Psoas muscle (tissue), 8 donors: ENCODE results near the gene ABCA3. TPM values are rescaled to one million over a fixed set of nuclear protein-coding genes. Genes with fewer than 3 reads are reported as not detected.
A peak's percentile ranks its signal among the peaks of the same experiment; 100 is the strongest.
"Not testable (repeated sequence)": the region's sequence is repeated elsewhere in the genome, so short reads cannot be mapped to it uniquely, and the experiment has no call there.

Source experiments
- ATAC-seq, 4 donors: fragments of 200-7000 bp; cut with Tn5 transposase; one replicate each; pipeline ENCODE4 v1.9.1; 2020; ENCODE audit warnings: moderate library complexity in 3 of 4, mild to moderate bottlenecking in 2 of 4
- DNase-seq, 2 donors: peaks; one replicate each; pipeline ENCODE4 v3.0.0-alpha.2; 2020
- H3K27ac ChIP-seq: fragments of 200-600 bp; one replicate; pipeline ENCODE4 v1.8.0; 2022
- H3K27me3 ChIP-seq, 3 donors: fragments of 200-600 bp in 1 of 3; one replicate each; pipeline versions ENCODE4 v1.6.1 to v1.8.0; 2013 to 2022; ENCODE audit warnings: low read length in 2 of 3, mild to moderate bottlenecking in 2 of 3, moderate library complexity in 1 of 3; ENCODE audit not compliant: insufficient read depth in 3 of 3
- H3K36me3 ChIP-seq, 2 donors: fragments of 200-600 bp in 1 of 2; one replicate each; pipeline versions ENCODE4 v1.6.1 to v1.8.0; 2013 to 2022; ENCODE audit warnings: low read depth in 1 of 2, mild to moderate bottlenecking in 1 of 2, moderate library complexity in 1 of 2; ENCODE audit not compliant: insufficient read depth in 1 of 2
- H3K4me1 ChIP-seq: fragments of 200-600 bp; one replicate; pipeline ENCODE4 v1.8.0; 2022
- H3K4me3 ChIP-seq: fragments of 200-600 bp; one replicate; pipeline ENCODE4 v1.8.0; 2022; ENCODE audit warnings: mild to moderate bottlenecking
- H3K9me3 ChIP-seq: fragments of 200-600 bp; one replicate; pipeline ENCODE4 v1.8.0; 2022
- CTCF ChIP-seq: fragments of 200-600 bp; IDR thresholded peaks from one replicate; pipeline ENCODE4 v1.8.0; 2022; ENCODE audit warnings: antibody characterized with exemption
- WGBS, 3 donors: extraction: QIAGEN DNeasy Blood & Tissue Kit; methylation state at CpG; one replicate each; pipeline versions ENCODE4 v1.1.6 to v1.1.7; 2013; 5-methylcytosine and 5-hydroxymethylcytosine counted together
- intact Hi-C, 2 donors: fragments of 100-400 bp; cut with DNase I; formaldehyde crosslinking; loops; one replicate each; pipeline versions ENCODE4 v1.11.0 to v1.14.2; 2022
- polyA plus RNA-seq, 3 donors: library from polyadenylated mRNA; stranded (reverse); fragments of 200-250 nt; gene quantifications; one replicate each; pipeline ENCODE4 v1.2.3, GENCODE V29; 2013
- total RNA-seq, 4 donors: library from RNA; stranded (reverse); fragmentation: NEBNext Ultra II Directional in 2 of 4; extraction: Animal tissue kit (Norgen Biotek cat#: 25700) in 2 of 4; gene quantifications; one replicate each; pipeline versions ENCODE4 v1.2.1 to v1.2.4, GENCODE V29; 2021 to 2023
- donor health status: healthy with polysubstance abuse.
- donor health status: DM: no; HTN: no; CAD: no; lungs with moderate emphysema.
- donor health status: Bipolar disorder and iron deficiency.
- donor health status: healthy.
- donor health status: DM: yes; HTN: yes; CAD: no.
- donor health status: DM: no; HTN: no; CAD: no.
- donor health status: DM: no; HTN: no; CAD: no.
- donor health status: DM: yes; HTN: yes; CAD: no.

Gene ABCA3
- total and polyA plus RNA-seq, 7 donors, result 2.2 to 9.4 (median 8.6) TPM

GRCh38 chr16:2242598-2242997 lies 97.9 kb downstream of the ABCA3 start:
- H3K27me3 ChIP-seq, result no peaks in the 10 kb centered on the region
- H3K36me3 ChIP-seq, result peaks cover 15 to 77% of the 10 kb centered on the region in 2 donors
- no peak overlapping the region for H3K4me3 ChIP-seq
- no peaks in the 10 kb centered on the region for H3K9me3 ChIP-seq
- 76 to 93% (median 77%) methylated on average over 10 to 11 of the region's 11 CpGs for WGBS, 3 donors
- H3K27ac ChIP-seq, result no peak overlapping the region
- no peaks in the 10 kb centered on the region for H3K4me1 ChIP-seq
- ATAC-seq, result no peak
- no peak for TF ChIP-seq CTCF
- DNase-seq, result peak in 1 of 2 donors; percentile 46
- intact Hi-C loops, result no loop called here

GRCh38 chr16:2240331-2240730 lies 100.2 kb downstream of the ABCA3 start:
- H3K4me3 ChIP-seq, H3K4me1 ChIP-seq, DNase-seq, ATAC-seq, H3K9me3 ChIP-seq, intact Hi-C loops, H3K27ac ChIP-seq: not testable (repeated sequence)
- WGBS, 3 donors, result 51 to 67% (median 61%) methylated on average over 9 of the region's 9 CpGs
- Histone ChIP-seq H3K27me3 (peaks cover 0 to 10% (median 4%) of the 10 kb centered on the region in 3 donors), H3K36me3 (peaks cover 9 to 66% of the 10 kb centered on the region in 2 donors)

- no peak overlapping the region for H3K27ac ChIP-seq
- peaks cover 9 to 66% of the 10 kb centered on the region in 2 donors for H3K36me3 ChIP-seq
- no peak for TF ChIP-seq CTCF
- ATAC-seq, result peak in 3 of 4 donors; percentile 3 to 25 (median 18)
- peaks cover 9% of the 10 kb centered on the region for H3K4me1 ChIP-seq
- 59 to 79% (median 64%) methylated on average over 15 of the region's 15 CpGs for WGBS, 3 donors
- intact Hi-C loops, result no loop called here
- peaks cover 0 to 13% (median 4%) of the 10 kb centered on the region in 3 donors for H3K27me3 ChIP-seq
- H3K4me3 ChIP-seq, result no peak overlapping the region
- DNase-seq, result no peak
- H3K9me3 ChIP-seq, result no peaks in the 10 kb centered on the region
Measured at GRCh38 chr16:2238838-2239675, 101.5 kb downstream of the ABCA3 start.

- Histone ChIP-seq H3K27me3 (peaks cover 0 to 13% (median 4%) of the 10 kb centered on the region in 3 donors), H3K4me1 (peaks cover 9% of the 10 kb centered on the region), H3K36me3 (peaks cover 9 to 66% of the 10 kb centered on the region in 2 donors), H3K9me3 (no peaks in the 10 kb centered on the region), H3K27ac (no peak overlapping the region), H3K4me3 (no peak overlapping the region)
- ATAC-seq (peak in 3 of 4 donors; percentile 16 to 33 (median 31)), DNase-seq (peak in 1 of 2 donors; percentile 49)
- 52 to 65% (median 52%) methylated on average over 16 to 18 of the region's 18 CpGs for whole genome bisulfite sequencing, 3 donors
- intact Hi-C loops, result no loop called here
- TF ChIP-seq CTCF, result no peak
Measured at GRCh38 chr16:2238150-2238837, 102.2 kb downstream of the ABCA3 start.
